Smooth muscle cell (in vitro differentiated cells): ENCODE results near the gene TMEM121B. TPM values are rescaled to one million over a fixed set of nuclear protein-coding genes. Genes with fewer than 3 reads are reported as not detected.

Experiments used
- DNase-seq: peaks from one replicate; lab custom pipeline; 2025; ENCODE audit not compliant: unreplicated experiment; lab: John Stamatoyannopoulos, UW
- H2AFZ ChIP-seq: fragments of 200-600 bp; sonication (generic); 2 replicates; pipeline ENCODE4 v1.6.0; 2016; ENCODE audit warnings: antibody characterized with exemption, low read depth, mild to moderate bottlenecking
- H3F3A ChIP-seq: fragments of 200-600 bp; sonication (generic); 2 replicates; pipeline ENCODE4 v1.6.0; 2017; ENCODE audit warnings: antibody characterized with exemption, low read depth
- H3K27ac ChIP-seq: fragments of 200-600 bp; sonication (generic); 2 replicates; pipeline ENCODE4 v1.5.1; 2016; ENCODE audit warnings: low read depth, mild to moderate bottlenecking
- H3K27me3 ChIP-seq: fragments of 200-600 bp; sonication (generic); 2 replicates; pipeline ENCODE4 v1.6.1; 2016; ENCODE audit warnings: low read depth, mild to moderate bottlenecking
- H3K36me3 ChIP-seq: fragments of 200-600 bp; sonication (generic); 2 replicates; pipeline ENCODE4 v1.5.1; 2016; ENCODE audit warnings: low read depth
- H3K4me1 ChIP-seq: fragments of 200-600 bp; sonication (generic); 2 replicates; pipeline ENCODE4 v1.5.1; 2016; ENCODE audit warnings: low read depth
- H3K4me2 ChIP-seq: fragments of 200-600 bp; sonication (generic); 2 replicates; pipeline ENCODE4 v1.6.0; 2016; ENCODE audit warnings: mild to moderate bottlenecking
- H3K4me3 ChIP-seq: fragments of 200-600 bp; sonication (generic); 2 replicates; pipeline ENCODE4 v1.5.1; 2016; ENCODE audit warnings: mild to moderate bottlenecking
- H3K79me2 ChIP-seq: fragments of 200-600 bp; sonication (generic); 2 replicates; pipeline ENCODE4 v1.6.0; 2016; ENCODE audit warnings: low read depth, mild to moderate bottlenecking
- H3K9ac ChIP-seq: fragments of 200-600 bp; sonication (generic); 2 replicates; pipeline ENCODE4 v1.6.0; 2016; ENCODE audit warnings: low read depth
- H3K9me3 ChIP-seq: fragments of 200-600 bp; sonication (generic); replicated peaks from 2 replicates; pipeline ENCODE4 v1.5.1; 2016; ENCODE audit warnings: low read depth
- H4K20me1 ChIP-seq: fragments of 200-600 bp; sonication (generic); 2 replicates; pipeline ENCODE4 v1.6.0; 2016; ENCODE audit warnings: low read depth
- CTCF ChIP-seq: fragments of 200-600 bp; sonication (generic); IDR thresholded peaks from 2 replicates; pipeline ENCODE4 v1.5.1; 2017; ENCODE audit warnings: borderline replicate concordance, mild to moderate bottlenecking, antibody characterized with exemption; ENCODE audit not compliant: insufficient read depth, poor library complexity, severe bottlenecking
- WGBS: methylation state at CpG from one replicate; pipeline ENCODE4 v1.1.7; 2016; ENCODE audit warnings: low lambda C conversion rate; 5-methylcytosine and 5-hydroxymethylcytosine counted together
- polyA plus RNA-seq: library from polyadenylated mRNA; unstranded; fragments of >200 nt; fragmentation: Nextera tagmentation; extraction: Ambion mirVana; gene quantifications from 2 replicates; pipeline ENCODE4 v1.2.1, GENCODE V29; 2016
- total RNA-seq: library from RNA; depleted of rRNA; stranded (reverse); fragments of >200 nt; gene quantifications from 2 replicates; pipeline ENCODE4 v1.2.3, GENCODE V29; 2014

The TMEM121B gene
- total and polyA plus RNA-seq, 2 experiments from 2014 or later: 0.09 to 0.15 TPM

GRCh38 chr22:17113600-17113999, 7.6 kb downstream of the TMEM121B start:
- H3F3A ChIP-seq: no peaks in the 10 kb centered on the region
- no peaks in the 10 kb centered on the region for H3K27me3 ChIP-seq

DNA sequence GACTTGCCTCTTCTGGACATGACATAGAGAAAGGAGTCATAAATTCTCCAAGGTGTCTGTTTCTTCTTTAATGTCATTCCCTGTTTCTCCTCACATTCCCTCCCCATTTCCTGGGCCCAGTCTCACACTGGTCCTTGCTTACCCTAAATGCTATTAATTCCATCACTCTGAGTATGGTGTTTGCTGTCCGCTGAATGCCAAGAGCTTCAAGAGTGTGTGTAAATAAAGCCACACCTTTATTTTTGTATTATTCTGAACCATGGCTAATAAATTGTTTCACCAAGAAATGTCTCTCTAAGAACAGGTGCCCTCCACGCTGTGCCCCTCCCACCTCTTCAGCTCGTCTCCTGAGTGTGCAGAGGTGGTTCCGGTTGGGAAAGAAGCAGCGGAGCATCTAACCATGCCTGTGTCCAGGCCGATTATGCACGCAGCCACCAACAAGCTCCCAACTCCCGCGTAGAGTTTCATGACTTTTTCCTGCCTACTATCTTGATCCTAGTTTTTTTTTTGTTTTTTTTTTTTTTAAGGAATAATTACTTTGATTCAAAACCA, 8.6 kb downstream of the TMEM121B start:
- no peak overlapping the region for H3K4me3 ChIP-seq
- no peak overlapping the region for H3K27ac ChIP-seq
- H3K79me2 ChIP-seq: no peaks in the 10 kb centered on the region
- no peak overlapping the region for H2AFZ ChIP-seq
- no peaks in the 10 kb centered on the region for H3K27me3 ChIP-seq
- TF ChIP-seq CTCF: no peak
- H3F3A ChIP-seq: no peaks in the 10 kb centered on the region
- H4K20me1 ChIP-seq: no peaks in the 10 kb centered on the region
- H3K9ac ChIP-seq: no peak overlapping the region
- no peaks in the 10 kb centered on the region for H3K36me3 ChIP-seq
- no peak overlapping the region for H3K4me2 ChIP-seq
- 89% methylated on average over 9 of the region's 9 CpGs for WGBS
- H3K4me1 ChIP-seq: peaks cover 6% of the 10 kb centered on the region
- no peak for DNase-seq
- H3K9me3 ChIP-seq: no peaks in the 10 kb centered on the region

More at GRCh38 chr22:17113600-17113999, 7.6 kb downstream of the TMEM121B start:
- Histone ChIP-seq H3K4me1 (peaks cover 9% of the 10 kb centered on the region), H3K36me3 (no peaks in the 10 kb centered on the region), H3K79me2 (no peaks in the 10 kb centered on the region), H3K4me3 (no peak overlapping the region), H3K4me2 (no peak overlapping the region), H3K9me3 (no peaks in the 10 kb centered on the region), H3K9ac (no peak overlapping the region), H3K27ac (no peak overlapping the region), H2AFZ (no peak overlapping the region), H4K20me1 (no peaks in the 10 kb centered on the region)
- no peak for TF ChIP-seq CTCF
- no peak for DNase-seq
- WGBS: 84% methylated on average over 8 of the region's 8 CpGs

DNA sequence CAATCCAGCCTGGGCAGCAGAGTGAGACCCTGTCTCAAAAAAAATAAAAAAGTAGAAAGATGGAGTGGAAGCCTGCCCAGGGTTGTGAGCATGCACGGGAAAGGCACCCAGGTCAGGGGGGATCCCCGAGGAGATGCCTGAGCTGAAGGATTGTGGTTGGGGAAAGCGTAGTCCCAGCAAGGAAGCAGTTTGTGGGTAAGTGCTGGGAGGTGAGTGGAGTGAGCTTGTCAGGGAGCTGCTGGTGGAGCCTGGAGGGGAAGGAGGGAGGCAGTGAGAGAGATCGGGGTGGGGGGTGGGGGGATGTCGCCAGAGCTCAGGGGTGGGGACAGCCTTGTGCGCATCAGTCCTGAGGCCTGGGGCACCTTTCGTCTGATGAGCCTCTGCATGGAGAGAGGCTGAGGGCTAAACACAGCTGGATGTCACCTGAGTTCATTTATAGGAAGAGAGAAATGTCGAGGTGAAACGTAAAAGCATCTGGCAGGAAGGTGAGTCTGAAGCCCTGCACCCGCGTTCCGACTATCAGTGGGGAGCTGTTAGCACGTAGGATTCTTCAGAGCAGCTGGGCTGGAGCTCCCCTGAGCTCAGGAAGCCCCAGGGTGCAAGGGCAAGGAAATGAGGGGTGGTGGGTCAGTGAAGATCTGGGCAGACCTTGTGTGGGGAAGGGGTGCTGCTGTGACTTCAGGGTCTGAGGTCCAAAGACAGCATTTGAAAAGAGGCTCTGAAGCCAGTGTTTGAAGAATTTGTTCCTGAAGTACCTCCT, 10.2 kb downstream of the TMEM121B start:
- Histone ChIP-seq H3K4me2 (no peak overlapping the region), H3K9ac (no peak overlapping the region), H3K4me3 (no peak overlapping the region), H3K4me1 (no peaks in the 10 kb centered on the region), H3F3A (no peaks in the 10 kb centered on the region), H3K9me3 (no peaks in the 10 kb centered on the region), H3K27me3 (no peaks in the 10 kb centered on the region), H2AFZ (no peak overlapping the region), H3K36me3 (no peaks in the 10 kb centered on the region), H3K79me2 (no peaks in the 10 kb centered on the region), H3K27ac (no peak overlapping the region), H4K20me1 (no peaks in the 10 kb centered on the region)
- WGBS: 93% methylated on average over 10 of the region's 13 CpGs
- no peak for TF ChIP-seq CTCF
- no peak for DNase-seq
